Left lung (tissue), 10 donors: ENCODE measurements around the gene IFT122. TPM values are rescaled to one million over a fixed set of nuclear protein-coding genes. Genes with fewer than 3 reads are reported as not detected.
"Not testable (repeated sequence)": the region's sequence is repeated elsewhere in the genome, so short reads cannot be mapped to it uniquely, and the experiment has no call there.

Experiments
- ATAC-seq: fragments of 200-7000 bp; cut with Tn5 transposase; one replicate; pipeline ENCODE4 v1.9.1; 2020; ENCODE audit warnings: moderate library complexity
- DNase-seq, 4 donors: peaks; one replicate each; pipeline ENCODE4 v3.0.0-alpha.2; 2013 to 2020
- H3K27ac ChIP-seq, 2 donors: fragments of 200-600 bp; sonication (generic) in 1 of 2; one replicate each; pipeline versions ENCODE4 v1.5.0 to v1.8.0; 2020 to 2021
- H3K27me3 ChIP-seq, 2 donors: fragments of 200-600 bp; sonication (generic) in 1 of 2; one replicate each; pipeline versions ENCODE4 v1.5.0 to v1.8.0; 2020 to 2021
- H3K36me3 ChIP-seq, 2 donors: fragments of 200-600 bp; sonication (generic) in 1 of 2; one replicate each; pipeline versions ENCODE4 v1.5.0 to v1.8.0; 2020 to 2021
- H3K4me1 ChIP-seq, 2 donors: fragments of 200-600 bp; one replicate each; pipeline ENCODE4 v1.8.0; 2021
- H3K4me3 ChIP-seq, 2 donors: fragments of 200-600 bp; sonication (generic) in 1 of 2; one replicate each; pipeline versions ENCODE4 v1.5.0 to v1.8.0; 2020 to 2021; ENCODE audit warnings: mild to moderate bottlenecking in 1 of 2
- H3K9me3 ChIP-seq, 2 donors: fragments of 200-600 bp; sonication (generic) in 1 of 2; one replicate each; pipeline versions ENCODE4 v1.5.0 to v1.8.0; 2020 to 2021
- CTCF ChIP-seq, 2 donors: fragments of 200-600 bp; sonication (generic) in 1 of 2; IDR thresholded peaks; one replicate each; pipeline versions ENCODE4 v1.5.0 to v1.8.0; 2021; ENCODE audit warnings: antibody characterized with exemption in 2 of 2
- intact Hi-C, 2 donors: fragments of 100-400 bp; cut with DNase I; formaldehyde crosslinking; loops; one replicate each; pipeline versions ENCODE4 v1.11.2 to v1.14.2; 2022
- polyA plus RNA-seq, 6 donors: library from polyadenylated mRNA; unstranded; fragments of 120-200 nt; gene quantifications; one replicate each; pipeline ENCODE4 v1.2.1, GENCODE V29; 2013; ENCODE audit not compliant: insufficient read length in 6 of 6
- total RNA-seq, 2 donors: library from RNA; stranded (reverse); fragmentation: NEBNext Ultra II Directional; extraction: Animal tissue kit (Norgen Biotek cat#: 25700); gene quantifications; one replicate each; pipeline ENCODE4 v1.2.1, GENCODE V29; 2021
- donor health status: DM: no; HTN: yes; CAD: no.
- donor health status: DM: no; HTN: no; CAD: no.

The IFT122 gene
- total and polyA plus RNA-seq, 8 donors: 21.2 to 79.7 (median 71.3) TPM

GRCh38 chr3:129485721-129486663 is 46.0 kb downstream of the IFT122 start:
- intact Hi-C loops: no loop called here
- ATAC-seq: peak; percentile 63
- no peaks in the 10 kb centered on the region for H3K9me3 ChIP-seq
- H3K27me3 ChIP-seq: no peaks in the 10 kb centered on the region
- H3K4me1 ChIP-seq: peaks cover 27 to 68% of the 10 kb centered on the region in 2 donors
- TF ChIP-seq CTCF (IDR thresholded peaks at IDR 0.05): no peak
- peaks cover 0 to 35% of the 10 kb centered on the region in 2 donors for H3K36me3 ChIP-seq
- H3K4me3 ChIP-seq: no peak overlapping the region
- DNase-seq: peak; percentile 56 to 90 (median 84)
- peak overlapping the region; percentile 79 to 84 for H3K27ac ChIP-seq

GRCh38 chr3:129486664-129487035 is 46.6 kb downstream of the IFT122 start:
- ATAC-seq (no peak), DNase-seq (no peak)
- Histone ChIP-seq H3K27me3 (no peaks in the 10 kb centered on the region), H3K9me3 (no peaks in the 10 kb centered on the region), H3K4me3 (no peak overlapping the region), H3K36me3 (peaks cover 0 to 36% of the 10 kb centered on the region in 2 donors), H3K27ac (peak overlapping the region; percentile 79 to 84), H3K4me1 (peaks cover 26 to 67% of the 10 kb centered on the region in 2 donors)
- intact Hi-C loops: no loop called here
- TF ChIP-seq CTCF (IDR thresholded peaks at IDR 0.05): no peak

- intact Hi-C loops: no loop called here
- H3K9me3 ChIP-seq: no peaks in the 10 kb centered on the region
- H3K27me3 ChIP-seq: no peaks in the 10 kb centered on the region
- DNase-seq (no peak), ATAC-seq (no peak)
- peaks cover 0 to 37% of the 10 kb centered on the region in 2 donors for H3K36me3 ChIP-seq
- no peak overlapping the region for H3K4me3 ChIP-seq
- H3K4me1 ChIP-seq: peaks cover 19 to 60% of the 10 kb centered on the region in 2 donors
- TF ChIP-seq CTCF (IDR thresholded peaks at IDR 0.05): no peak
- peak overlapping the region; percentile 79 to 84 for H3K27ac ChIP-seq
Measured at GRCh38 chr3:129487183-129487867, 47.3 kb downstream of the IFT122 start.

GRCh38 chr3:129487868-129488335 is 47.9 kb downstream of the IFT122 start:
- intact Hi-C loops, H3K4me3 ChIP-seq, DNase-seq, H3K27me3 ChIP-seq, ATAC-seq, H3K9me3 ChIP-seq: not testable (repeated sequence)
- peaks cover 16 to 55% of the 10 kb centered on the region in 2 donors for H3K4me1 ChIP-seq
- peak overlapping the region in 1 of 2 donors; percentile 79 for H3K27ac ChIP-seq
- H3K36me3 ChIP-seq: peaks cover 0 to 37% of the 10 kb centered on the region in 2 donors

GRCh38 chr3:129489258-129489657 is 49.2 kb downstream of the IFT122 start:
- peak overlapping the region in 1 of 2 donors; percentile 76 for H3K27ac ChIP-seq
- H3K4me1 ChIP-seq: peaks cover 16 to 59% of the 10 kb centered on the region in 2 donors
- DNase-seq, H3K9me3 ChIP-seq, H3K4me3 ChIP-seq, ATAC-seq, intact Hi-C loops, H3K27me3 ChIP-seq: not testable (repeated sequence)
- peaks cover 0 to 34% of the 10 kb centered on the region in 2 donors for H3K36me3 ChIP-seq

GRCh38 chr3:129490273-129490675 is 50.2 kb downstream of the IFT122 start:
- peaks cover 16 to 51% of the 10 kb centered on the region in 2 donors for H3K4me1 ChIP-seq
- peak; percentile 65 to 91 (median 88) for DNase-seq

GRCh38 chr3:129491077-129491476 is 51.1 kb downstream of the IFT122 start:
- peak overlapping the region in 1 of 2 donors; percentile 76 for H3K27ac ChIP-seq
- H3K36me3 ChIP-seq: peaks cover 0 to 33% of the 10 kb centered on the region in 2 donors
- H3K4me1 ChIP-seq: peaks cover 17 to 48% of the 10 kb centered on the region in 2 donors
- intact Hi-C loops: loop anchor here in 1 of 2 donors (10.0 kb wide), 2 partner anchors 104 to 334 kb away; no protein-coding TSS in a partner anchor
- ATAC-seq, DNase-seq, H3K9me3 ChIP-seq, H3K4me3 ChIP-seq, H3K27me3 ChIP-seq: not testable (repeated sequence)

More at GRCh38 chr3:129490273-129490675, 50.2 kb downstream of the IFT122 start:
- H3K27ac ChIP-seq: peak overlapping the region; percentile 69 to 76
- no peak overlapping the region for H3K4me3 ChIP-seq
- ATAC-seq: peak; percentile 90
- peaks cover 0 to 30% of the 10 kb centered on the region in 2 donors for H3K36me3 ChIP-seq
- intact Hi-C loops: loop anchor here in 1 of 2 donors (10.0 kb wide), 2 partner anchors 105 to 335 kb away; no protein-coding TSS in a partner anchor
- H3K27me3 ChIP-seq: no peaks in the 10 kb centered on the region
- TF ChIP-seq CTCF (IDR thresholded peaks at IDR 0.05): peak; percentile 82 to 91
- no peaks in the 10 kb centered on the region for H3K9me3 ChIP-seq
